ENCODE results near the gene INPP5F.

GRCh38 chr10:119796039-119796438 lies 70.2 kb downstream of the INPP5F start:
- no peak for TF ChIP-seq ZNF384 (IDR thresholded peaks at IDR 0.05; ENCODE audit: borderline replicate concordance, low read depth, low read length)
- TF ChIP-seq POLR2AphosphoS5 (IDR thresholded peaks at IDR 0.05; ENCODE audit: low read length): no peak
- TF ChIP-seq NFYB (IDR thresholded peaks at IDR 0.05; ENCODE audit: insufficient read depth, low read depth, low read length): no peak
- no peak for TF ChIP-seq IKZF1 (conservative IDR thresholded peaks at IDR 0.05)
- TF ChIP-seq MXI1 (IDR thresholded peaks at IDR 0.05; ENCODE audit: low read depth, low read length): no peak
- TF ChIP-seq RAD51 (IDR thresholded peaks at IDR 0.05): no peak
- no peak for TF ChIP-seq CTCF (IDR thresholded peaks at IDR 0.05 in 2 of 3, conservative IDR thresholded peaks at IDR 0.05 in 1 of 3; ENCODE audit: control insufficient read depth in 2 of 3, extremely low read depth in 1 of 3, insufficient read depth in 1 of 3, low read depth in 3 of 3, low read length in 3 of 3)
- no peak for TF ChIP-seq MYB (IDR thresholded peaks at IDR 0.05; ENCODE audit: borderline replicate concordance, low read depth, low read length)
- no peak for TF ChIP-seq SRF (IDR thresholded peaks at IDR 0.05; ENCODE audit: low read depth in 2 of 2, low read length in 2 of 2)
- no peak for TF ChIP-seq EZH2 (IDR thresholded peaks at IDR 0.05; ENCODE audit: borderline replicate concordance, control insufficient read depth, low read depth, low read length)
- no peak for TF ChIP-seq BACH1 (IDR thresholded peaks at IDR 0.05; ENCODE audit: borderline replicate concordance)
